Neural progenitor cell (in vitro differentiated cells): ENCODE measurements around the gene ABLIM2.

ENCODE experiments used
- CTCF ChIP-seq: fragments of 200-600 bp; sonication (generic); IDR thresholded peaks from 2 replicates; pipeline ENCODE4 v1.5.1; 2017; ENCODE audit warnings: antibody characterized with exemption, mild to moderate bottlenecking
- EZH2 ChIP-seq: fragments of 200-600 bp; sonication (generic); IDR thresholded peaks from 2 replicates; pipeline ENCODE4 v1.6.1; 2017; ENCODE audit warnings: antibody characterized with exemption, mild to moderate bottlenecking, moderate library complexity
- EZH2phosphoT487 ChIP-seq: fragments of 200-600 bp; sonication (generic); IDR thresholded peaks from 2 replicates; pipeline ENCODE4 v1.6.1; 2017; ENCODE audit warnings: antibody characterized with exemption

GRCh38 chr4:8122746-8123145 is 35.9 kb downstream of the ABLIM2 start:
- no peak for TF ChIP-seq CTCF
- no peak for TF ChIP-seq EZH2
- TF ChIP-seq EZH2phosphoT487, result no peak
